Caco-2 (cell line): ENCODE measurements around the gene SAMD4A. TPM values are rescaled to one million over a fixed set of nuclear protein-coding genes. Genes with fewer than 3 reads are reported as not detected.

Source experiments
- BruUV-seq: library from RNA; stranded (reverse); fragments of 400-500 nt; replicated peaks from 2 replicates; lab custom pipeline; 2021; lab: Mats Ljungman, UMichigan
- CTCF ChIA-PET: fragments of 300-600 bp; sonication (Branson Sonifier 250); formaldehyde crosslinking; loops from one replicate; lab custom pipeline; 2022; ENCODE audit warnings: antibody characterized with exemption; lab: Charles Lee
- POLR2A ChIA-PET: fragments of 300-600 bp; sonication (Branson Sonifier 250); formaldehyde crosslinking; loops from one replicate; lab custom pipeline; 2022; ENCODE audit warnings: antibody characterized with exemption; lab: Charles Lee
- DNase-seq, 2 experiments: peaks; one replicate each; pipeline versions ENCODE4 v3.0.0 to v3.0.0-alpha.2; 2020 to 2022
- H3K27me3 ChIP-seq: replicated peaks from 2 replicates; pipeline ENCODE4 v1.6.0; 2011; ENCODE audit warnings: low read length; ENCODE audit not compliant: control insufficient read depth, insufficient read depth
- H3K36me3 ChIP-seq: 2 replicates; pipeline ENCODE4 v1.5.1; 2011; ENCODE audit warnings: low read length; ENCODE audit not compliant: control insufficient read depth, insufficient read depth
- H3K4me1 ChIP-seq: fragments of 250-450 bp; sonication (Bioruptor Pico); 2 replicates; pipeline ENCODE4 v1.5.1; 2020; ENCODE audit warnings: mild to moderate bottlenecking
- H3K4me3 ChIP-seq: 2 replicates; pipeline ENCODE4 v1.5.1; 2011; ENCODE audit warnings: low read depth, mild to moderate bottlenecking, control low read depth, low read length
- H3K9me3 ChIP-seq: fragments of 250-450 bp; sonication (Bioruptor Pico); 2 replicates; pipeline ENCODE4 v1.5.1; 2020; ENCODE audit warnings: mild to moderate bottlenecking, moderate library complexity
- H3K27ac Mint-ChIP-seq: one replicate; pipeline ENCODE4 v1.8.0; 2022; ENCODE audit warnings: mixed read lengths; ENCODE audit not compliant: unreplicated experiment
- H3K27me3 Mint-ChIP-seq: one replicate; pipeline ENCODE4 v1.8.0; 2022; ENCODE audit warnings: mixed read lengths; ENCODE audit not compliant: insufficient read depth, unreplicated experiment
- H3K36me3 Mint-ChIP-seq: one replicate; pipeline ENCODE4 v1.8.0; 2022; ENCODE audit warnings: mild to moderate bottlenecking, mixed read lengths; ENCODE audit not compliant: insufficient read depth, unreplicated experiment
- H3K4me1 Mint-ChIP-seq: one replicate; pipeline ENCODE4 v1.8.0; 2022; ENCODE audit warnings: low read depth, mixed read lengths; ENCODE audit not compliant: unreplicated experiment
- H3K4me3 Mint-ChIP-seq: one replicate; pipeline ENCODE4 v1.8.0; 2022; ENCODE audit warnings: mild to moderate bottlenecking, moderate library complexity, mixed read lengths; ENCODE audit not compliant: unreplicated experiment
- H3K9me3 Mint-ChIP-seq: one replicate; pipeline ENCODE4 v1.8.0; 2022; ENCODE audit warnings: mixed read lengths; ENCODE audit not compliant: unreplicated experiment
- intact Hi-C: fragments of 100-400 bp; cut with micrococcal nuclease; formaldehyde crosslinking; loops from one replicate; pipeline ENCODE4 v1.10.0; 2022; ENCODE audit not compliant: unreplicated experiment
- total RNA-seq: library from RNA; stranded (reverse); gene quantifications from 2 replicates; pipeline ENCODE4 v1.2.3, GENCODE V29; 2022
- TF ChIP-seq, protein P1 (sequence below), 2 experiments: fragments of 200-600 bp in 1 of 2; IDR thresholded peaks; 1 replicate in 1 of 2; 2 replicates in 1 of 2; pipeline versions ENCODE4 v1.5.1 to v1.8.0; 2011 to 2022; ENCODE audit warnings: antibody characterized with exemption in 1 of 2, control low read depth in 1 of 2, inconsistent platforms in 1 of 2, low read depth in 1 of 2, low read length in 1 of 2, mild to moderate bottlenecking in 1 of 2, moderate library complexity in 1 of 2; ENCODE audit not compliant: insufficient read depth in 1 of 2, severe bottlenecking in 1 of 2, unreplicated experiment in 1 of 2

SAMD4A gene
- total RNA-seq, 1 experiment from 2014 or later: 60.8 TPM

DNA sequence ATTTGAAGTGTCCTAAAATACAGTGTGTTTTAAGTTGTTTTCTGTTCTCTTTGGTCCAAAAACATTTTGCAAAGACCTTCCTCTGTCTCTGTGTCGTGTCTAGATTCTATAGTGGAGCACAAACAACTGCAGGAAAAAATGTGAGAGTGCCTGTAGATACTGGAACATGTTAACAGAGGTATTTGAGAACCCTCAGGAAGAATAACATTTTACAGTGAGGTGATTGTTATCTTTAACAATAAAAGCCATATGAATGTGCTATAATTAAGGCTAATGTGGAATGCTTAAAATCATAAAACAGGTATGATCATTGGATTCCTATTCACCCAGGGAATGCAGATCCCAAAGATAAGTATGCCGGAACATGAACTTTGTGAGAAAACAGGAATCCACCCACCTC, 98.0 kb downstream of the SAMD4A start:
- TF ChIP-seq, protein P1, sequence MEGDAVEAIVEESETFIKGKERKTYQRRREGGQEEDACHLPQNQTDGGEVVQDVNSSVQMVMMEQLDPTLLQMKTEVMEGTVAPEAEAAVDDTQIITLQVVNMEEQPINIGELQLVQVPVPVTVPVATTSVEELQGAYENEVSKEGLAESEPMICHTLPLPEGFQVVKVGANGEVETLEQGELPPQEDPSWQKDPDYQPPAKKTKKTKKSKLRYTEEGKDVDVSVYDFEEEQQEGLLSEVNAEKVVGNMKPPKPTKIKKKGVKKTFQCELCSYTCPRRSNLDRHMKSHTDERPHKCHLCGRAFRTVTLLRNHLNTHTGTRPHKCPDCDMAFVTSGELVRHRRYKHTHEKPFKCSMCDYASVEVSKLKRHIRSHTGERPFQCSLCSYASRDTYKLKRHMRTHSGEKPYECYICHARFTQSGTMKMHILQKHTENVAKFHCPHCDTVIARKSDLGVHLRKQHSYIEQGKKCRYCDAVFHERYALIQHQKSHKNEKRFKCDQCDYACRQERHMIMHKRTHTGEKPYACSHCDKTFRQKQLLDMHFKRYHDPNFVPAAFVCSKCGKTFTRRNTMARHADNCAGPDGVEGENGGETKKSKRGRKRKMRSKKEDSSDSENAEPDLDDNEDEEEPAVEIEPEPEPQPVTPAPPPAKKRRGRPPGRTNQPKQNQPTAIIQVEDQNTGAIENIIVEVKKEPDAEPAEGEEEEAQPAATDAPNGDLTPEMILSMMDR (IDR thresholded peaks at IDR 0.05; ENCODE audit: insufficient read depth in 1 of 2, low read depth in 1 of 2, low read length in 1 of 2, severe bottlenecking in 1 of 2, unreplicated experiment in 1 of 2): no peak
- no peaks in the 10 kb centered on the region for H3K9me3 ChIP-seq
- peaks cover 42% of the 10 kb centered on the region for H3K4me1 ChIP-seq
- no peak overlapping the region for H3K4me3 ChIP-seq
- no peak overlapping the region for H3K4me3 Mint-ChIP-seq
- no peaks in the 10 kb centered on the region for H3K27me3 Mint-ChIP-seq
- ChIA-PET CTCF (no interaction called here), POLR2A (no interaction called here)
- peaks cover 75% of the 10 kb centered on the region for H3K36me3 Mint-ChIP-seq
- no TSS peak for BruUV-seq
- H3K4me1 Mint-ChIP-seq: peaks cover 33% of the 10 kb centered on the region
- no peak overlapping the region for H3K27ac Mint-ChIP-seq
- intact Hi-C loops: no loop called here
- no peaks in the 10 kb centered on the region for H3K9me3 Mint-ChIP-seq
- H3K27me3 ChIP-seq: no peaks in the 10 kb centered on the region
- H3K36me3 ChIP-seq: no peaks in the 10 kb centered on the region
- no peak for DNase-seq

DNA sequence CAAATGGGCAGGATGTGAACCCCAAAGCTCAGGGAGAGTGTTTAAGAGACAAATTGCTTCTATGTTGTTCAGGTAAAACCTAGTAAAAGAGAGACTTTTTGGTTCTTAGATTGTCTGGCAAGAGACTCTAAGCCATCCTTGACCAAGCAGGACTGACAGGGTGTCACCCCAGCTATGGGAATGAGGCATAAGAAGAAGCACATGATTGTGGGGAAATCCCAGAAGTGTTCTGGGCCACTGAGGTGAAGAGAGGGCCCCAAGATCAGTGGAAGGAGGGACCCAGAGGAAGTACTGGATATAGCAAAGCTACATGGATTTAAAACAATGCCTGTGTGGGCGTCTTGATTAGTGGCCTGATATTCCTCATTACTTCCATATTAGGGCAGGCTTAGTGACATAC, 99.0 kb downstream of the SAMD4A start:
- TF ChIP-seq, protein P1 (IDR thresholded peaks at IDR 0.05; ENCODE audit: insufficient read depth in 1 of 2, low read depth in 1 of 2, low read length in 1 of 2, severe bottlenecking in 1 of 2, unreplicated experiment in 1 of 2): no peak
- CTCF ChIA-PET: interaction anchor here (1.3 kb wide), 1 partner anchor 25 kb away, joined by 5 read pairs; no protein-coding TSS in a partner anchor
- no peaks in the 10 kb centered on the region for H3K9me3 ChIP-seq
- DNase-seq: no peak
- POLR2A ChIA-PET: no interaction called here
- intact Hi-C loops: no loop called here
- no peaks in the 10 kb centered on the region for H3K27me3 Mint-ChIP-seq
- H3K36me3 ChIP-seq: no peaks in the 10 kb centered on the region
- no peaks in the 10 kb centered on the region for H3K27me3 ChIP-seq
- H3K4me3 ChIP-seq: no peak overlapping the region
- BruUV-seq: TSS peak; percentile 9
- no peak overlapping the region for H3K27ac Mint-ChIP-seq
- H3K36me3 Mint-ChIP-seq: peaks cover 75% of the 10 kb centered on the region
- peaks cover 40% of the 10 kb centered on the region for H3K4me1 ChIP-seq
- H3K9me3 Mint-ChIP-seq: no peaks in the 10 kb centered on the region
- peaks cover 30% of the 10 kb centered on the region for H3K4me1 Mint-ChIP-seq
- H3K4me3 Mint-ChIP-seq: no peak overlapping the region

GRCh38 chr14:54667026-54667744, 100.3 kb downstream of the SAMD4A start:
- Mint-ChIP-seq H3K27me3 (no peaks in the 10 kb centered on the region), H3K9me3 (no peaks in the 10 kb centered on the region), H3K4me1 (peaks cover 34% of the 10 kb centered on the region), H3K36me3 (peaks cover 75% of the 10 kb centered on the region), H3K4me3 (no peak overlapping the region), H3K27ac (no peak overlapping the region)
- no peak for DNase-seq
- ChIA-PET POLR2A (no interaction called here), CTCF (interaction anchor here (1.3 kb wide), 1 partner anchor 24 kb away, joined by 5 read pairs; no protein-coding TSS in a partner anchor)
- intact Hi-C loops: no loop called here
- Histone ChIP-seq H3K27me3 (no peaks in the 10 kb centered on the region), H3K4me3 (no peak overlapping the region), H3K36me3 (no peaks in the 10 kb centered on the region), H3K9me3 (no peaks in the 10 kb centered on the region), H3K4me1 (peaks cover 38% of the 10 kb centered on the region)
- TF ChIP-seq, protein P1 (IDR thresholded peaks at IDR 0.05; ENCODE audit: insufficient read depth in 1 of 2, low read depth in 1 of 2, low read length in 1 of 2, severe bottlenecking in 1 of 2, unreplicated experiment in 1 of 2): no peak
- no TSS peak for BruUV-seq
